ENCODE results near the gene KITLG.

KITLG gene

GRCh38 chr12:88490425-88490824, 89.8 kb downstream of the KITLG start:
- DNase-seq (ENCODE audit: extremely low spot score): no peak
- POLR2A ChIA-PET: no interaction called here
- CTCF ChIA-PET: no interaction called here
- TF ChIP-seq ELF4 (IDR thresholded peaks at IDR 0.05): no peak
- no peak for TF ChIP-seq SUZ12 (IDR thresholded peaks at IDR 0.05)
- TF ChIP-seq L3MBTL2 (conservative IDR thresholded peaks at IDR 0.05): no peak
- TF ChIP-seq FOXM1 (IDR thresholded peaks at IDR 0.05; ENCODE audit: borderline replicate concordance): no peak
- TF ChIP-seq ZNF384 (IDR thresholded peaks at IDR 0.05): no peak
- TF ChIP-seq SP1 (IDR thresholded peaks at IDR 0.05): no peak
- no peak for TF ChIP-seq TARDBP (IDR thresholded peaks at IDR 0.05)
- TF ChIP-seq HDGF (IDR thresholded peaks at IDR 0.05; ENCODE audit: borderline replicate concordance): no peak
- TF ChIP-seq ARNT (IDR thresholded peaks at IDR 0.05): no peak
- no peak for TF ChIP-seq FOXK2 (IDR thresholded peaks at IDR 0.05)
- no peak for TF ChIP-seq PKNOX1 (IDR thresholded peaks at IDR 0.05)
- no peak for TF ChIP-seq FOXA1 (IDR thresholded peaks at IDR 0.05)
- no peak for TF ChIP-seq CTBP1 (IDR thresholded peaks at IDR 0.05; ENCODE audit: borderline replicate concordance)

GRCh38 chr12:88472775-88473174, 107.5 kb downstream of the KITLG start:
- no peak for DNase-seq (ENCODE audit: extremely low spot score)
- ChIA-PET CTCF (no interaction called here), POLR2A (no interaction called here)
- TF ChIP-seq HDGF (IDR thresholded peaks at IDR 0.05; ENCODE audit: borderline replicate concordance) (no peak), SP1 (IDR thresholded peaks at IDR 0.05) (no peak), BHLHE40 (IDR thresholded peaks at IDR 0.05; ENCODE audit: borderline replicate concordance) (no peak), NFRKB (IDR thresholded peaks at IDR 0.05) (no peak), CTBP1 (IDR thresholded peaks at IDR 0.05; ENCODE audit: borderline replicate concordance) (no peak), ELF4 (IDR thresholded peaks at IDR 0.05) (no peak), PKNOX1 (IDR thresholded peaks at IDR 0.05) (no peak), L3MBTL2 (conservative IDR thresholded peaks at IDR 0.05) (no peak), SUZ12 (IDR thresholded peaks at IDR 0.05) (no peak), LEF1 (IDR thresholded peaks at IDR 0.05; ENCODE audit: borderline replicate concordance) (no peak), ARNT (IDR thresholded peaks at IDR 0.05) (no peak), TARDBP (IDR thresholded peaks at IDR 0.05) (no peak), FOXM1 (IDR thresholded peaks at IDR 0.05; ENCODE audit: borderline replicate concordance) (no peak), ZNF384 (IDR thresholded peaks at IDR 0.05) (no peak), FOXK2 (IDR thresholded peaks at IDR 0.05) (no peak)

- no peak for TF ChIP-seq NFRKB (IDR thresholded peaks at IDR 0.05)
- TF ChIP-seq FOXK2 (IDR thresholded peaks at IDR 0.05): no peak
- no peak for TF ChIP-seq FOXM1 (IDR thresholded peaks at IDR 0.05; ENCODE audit: borderline replicate concordance)
- no peak for TF ChIP-seq HDGF (IDR thresholded peaks at IDR 0.05; ENCODE audit: borderline replicate concordance)
- no peak for TF ChIP-seq ZNF384 (IDR thresholded peaks at IDR 0.05)
- TF ChIP-seq CTBP1 (IDR thresholded peaks at IDR 0.05; ENCODE audit: borderline replicate concordance): no peak
- TF ChIP-seq BHLHE40 (IDR thresholded peaks at IDR 0.05; ENCODE audit: borderline replicate concordance): no peak
- TF ChIP-seq TARDBP (IDR thresholded peaks at IDR 0.05): no peak
- TF ChIP-seq SP1 (IDR thresholded peaks at IDR 0.05): no peak
- TF ChIP-seq PKNOX1 (IDR thresholded peaks at IDR 0.05): no peak
- TF ChIP-seq SUZ12 (IDR thresholded peaks at IDR 0.05): no peak
- TF ChIP-seq ARNT (IDR thresholded peaks at IDR 0.05): no peak
- TF ChIP-seq FOXA1 (IDR thresholded peaks at IDR 0.05): no peak
- no peak for TF ChIP-seq ELF4 (IDR thresholded peaks at IDR 0.05)
- no peak for TF ChIP-seq LEF1 (IDR thresholded peaks at IDR 0.05; ENCODE audit: borderline replicate concordance)
- CTCF ChIA-PET: no interaction called here
- POLR2A ChIA-PET: no interaction called here
- no peak for DNase-seq (ENCODE audit: extremely low spot score)
Observed at GRCh38 chr12:88472248-88472647, 108.0 kb downstream of the KITLG start.

- CTCF ChIA-PET: no interaction called here
- DNase-seq (ENCODE audit: extremely low spot score): no peak
Observed at GRCh38 chr12:88471331-88472045, 108.8 kb downstream of the KITLG start.

More at GRCh38 chr12:88471331-88472045, 108.8 kb downstream of the KITLG start:
- TF ChIP-seq ELF4 (IDR thresholded peaks at IDR 0.05) (no peak), FOXK2 (IDR thresholded peaks at IDR 0.05) (no peak), ZNF384 (IDR thresholded peaks at IDR 0.05) (no peak), L3MBTL2 (conservative IDR thresholded peaks at IDR 0.05) (no peak), FOXA1 (IDR thresholded peaks at IDR 0.05) (no peak), SP1 (IDR thresholded peaks at IDR 0.05) (no peak), ARNT (IDR thresholded peaks at IDR 0.05) (no peak), CTBP1 (IDR thresholded peaks at IDR 0.05; ENCODE audit: borderline replicate concordance) (no peak), HDGF (IDR thresholded peaks at IDR 0.05; ENCODE audit: borderline replicate concordance) (no peak), LEF1 (IDR thresholded peaks at IDR 0.05; ENCODE audit: borderline replicate concordance) (no peak), NFRKB (IDR thresholded peaks at IDR 0.05) (no peak), BHLHE40 (IDR thresholded peaks at IDR 0.05; ENCODE audit: borderline replicate concordance) (no peak), SUZ12 (IDR thresholded peaks at IDR 0.05) (no peak), TARDBP (IDR thresholded peaks at IDR 0.05) (no peak), PKNOX1 (IDR thresholded peaks at IDR 0.05) (no peak), FOXM1 (IDR thresholded peaks at IDR 0.05; ENCODE audit: borderline replicate concordance) (no peak)
- POLR2A ChIA-PET: no interaction called here

All from HEK293T (cell line).